GM18907 (cell line): ENCODE measurements around the gene VGF.
"Not testable (repeated sequence)": the region's sequence is repeated elsewhere in the genome, so short reads cannot be mapped to it uniquely, and the experiment has no call there.

Experiments used
- ATAC-seq: cut with Tn5 transposase; IDR thresholded peaks from one replicate; pipeline ENCODE4 v1.9.1; 2021; ENCODE audit warnings: mild to moderate bottlenecking, moderate library complexity; ENCODE audit not compliant: unreplicated experiment

Gene VGF

DNA sequence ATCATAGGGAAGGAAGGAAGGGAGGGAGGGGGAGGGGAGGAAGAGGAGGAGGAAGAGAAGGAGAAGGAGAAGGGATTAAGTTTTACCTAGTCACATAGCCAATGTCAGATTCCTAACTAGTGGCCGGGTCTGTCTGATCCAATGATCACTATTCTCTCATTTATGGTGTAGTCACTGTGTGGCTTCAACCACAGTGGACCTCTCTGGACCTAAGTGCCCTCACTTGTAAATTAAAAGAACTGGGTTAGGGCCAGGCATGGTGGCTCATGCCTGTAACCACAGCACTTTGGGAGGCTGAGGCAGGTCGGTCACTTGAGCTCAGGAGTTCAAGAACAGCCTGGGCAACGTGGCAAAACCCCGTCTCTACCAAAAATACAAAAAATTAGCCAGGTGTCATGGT is 45.1 kb downstream of the VGF start:
- ATAC-seq, result no peak

DNA sequence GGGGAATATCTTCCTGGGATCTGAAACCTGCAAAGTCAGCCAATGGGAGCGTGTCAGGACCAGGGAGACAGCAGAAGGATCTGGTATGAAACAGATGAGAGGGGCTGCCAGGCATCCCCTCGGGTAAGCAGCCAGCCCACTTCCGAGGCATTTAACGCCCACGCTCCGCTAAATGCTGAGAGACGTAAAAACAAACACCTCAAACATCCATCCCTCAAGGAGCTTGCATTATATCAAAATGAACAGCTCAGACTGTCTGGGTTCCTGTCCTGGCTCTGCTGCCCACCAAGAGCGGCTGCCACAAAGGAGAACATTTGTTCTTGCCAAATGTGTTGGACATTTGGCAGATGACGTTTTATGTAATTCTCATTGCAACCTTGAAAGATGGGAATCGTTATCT is 45.5 kb downstream of the VGF start:
- ATAC-seq, result no peak

- no peak for ATAC-seq
Observed at GRCh38 chr7:101118856-101119255, 46.5 kb downstream of the VGF start.

- no peak for ATAC-seq
Observed at GRCh38 chr7:101116898-101117297, 48.5 kb downstream of the VGF start.

GRCh38 chr7:101115215-101115614 is 50.2 kb downstream of the VGF start:
- ATAC-seq, result no peak

GRCh38 chr7:101114492-101114891 is 50.9 kb downstream of the VGF start:
- no peak for ATAC-seq

DNA sequence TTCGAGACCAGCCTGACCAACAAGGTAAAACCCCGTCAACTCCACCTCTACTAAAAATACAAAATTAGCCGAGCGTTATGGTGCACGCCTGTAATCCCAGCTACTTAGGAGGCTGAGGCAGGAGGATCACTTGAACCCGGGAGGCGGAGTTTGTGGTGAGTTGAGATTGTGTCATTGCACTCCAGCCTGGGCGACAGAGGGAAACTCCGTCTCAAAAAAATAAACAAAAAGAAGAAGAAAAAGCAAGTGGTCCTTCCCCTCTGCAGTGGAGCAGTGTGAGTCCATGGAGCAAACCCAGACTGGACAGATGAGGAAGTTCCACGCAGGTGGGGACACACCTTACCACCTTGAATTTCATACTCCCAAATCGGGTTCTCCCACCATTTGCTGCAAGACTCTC is 51.5 kb downstream of the VGF start:
- no peak for ATAC-seq

DNA sequence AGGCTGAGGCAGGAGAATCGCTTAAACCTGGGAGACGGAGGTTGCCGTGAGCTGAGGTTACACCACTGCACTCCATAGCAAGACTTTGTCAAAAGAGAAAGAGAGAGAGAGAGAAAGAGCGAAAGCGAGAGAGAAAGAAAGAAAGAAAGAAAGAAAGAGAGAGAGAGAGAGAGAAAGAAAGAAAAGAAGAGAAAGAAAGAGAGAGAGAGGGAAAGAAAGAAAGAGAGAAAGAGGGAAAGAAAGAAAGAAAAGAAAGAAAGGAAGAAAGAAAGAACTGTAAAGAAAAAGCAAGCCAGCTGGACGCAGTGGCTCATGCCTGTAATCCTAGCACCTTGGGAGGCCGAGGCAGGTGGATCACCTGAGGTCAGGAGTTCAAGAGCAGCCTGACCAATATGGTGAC is 52.2 kb downstream of the VGF start:
- not testable (repeated sequence) for ATAC-seq
